Hepatocyte (in vitro differentiated cells): Measurements from ENCODE around the gene VWA5A. TPM values are rescaled to one million over a fixed set of nuclear protein-coding genes. Genes with fewer than 3 reads are reported as not detected.
"Not testable (repeated sequence)": the region's sequence is repeated elsewhere in the genome, so short reads cannot be mapped to it uniquely, and the experiment has no call there.

ENCODE experiments used
- DNase-seq: peaks from one replicate; pipeline ENCODE4 v3.0.0-alpha.2; 2016; ENCODE audit warnings: low spot score
- H2AFZ ChIP-seq: fragments of 200-600 bp; sonication (generic); 2 replicates; pipeline ENCODE4 v1.6.0; 2016; ENCODE audit warnings: antibody characterized with exemption, mild to moderate bottlenecking
- H3K27ac ChIP-seq: fragments of 200-600 bp; sonication (generic); 2 replicates; pipeline ENCODE4 v1.5.1; 2016; ENCODE audit warnings: mild to moderate bottlenecking
- H3K27me3 ChIP-seq: fragments of 200-600 bp; sonication (generic); 2 replicates; pipeline ENCODE4 v1.6.1; 2016
- H3K36me3 ChIP-seq: fragments of 200-600 bp; sonication (generic); replicated peaks from 2 replicates; pipeline ENCODE4 v1.5.1; 2016; ENCODE audit warnings: low read depth; ENCODE audit not compliant: insufficient read depth
- H3K4me1 ChIP-seq: fragments of 200-600 bp; sonication (generic); 2 replicates; pipeline ENCODE4 v1.5.1; 2016; ENCODE audit warnings: mild to moderate bottlenecking, moderate library complexity; ENCODE audit not compliant: insufficient read depth
- H3K4me2 ChIP-seq: fragments of 200-600 bp; sonication (generic); 2 replicates; pipeline ENCODE4 v1.6.0; 2016
- H3K4me3 ChIP-seq: fragments of 200-600 bp; sonication (generic); 2 replicates; pipeline ENCODE4 v1.5.1; 2016; ENCODE audit warnings: mild to moderate bottlenecking
- H3K79me2 ChIP-seq: fragments of 200-600 bp; sonication (generic); 2 replicates; pipeline ENCODE4 v1.6.0; 2017; ENCODE audit warnings: mild to moderate bottlenecking
- H3K9me2 ChIP-seq: fragments of 200-600 bp; sonication (generic); replicated peaks from 2 replicates; pipeline ENCODE4 v1.6.0; 2017; ENCODE audit warnings: mild to moderate bottlenecking; ENCODE audit not compliant: insufficient read depth
- H3K9me3 ChIP-seq: fragments of 200-600 bp; sonication (generic); 2 replicates; pipeline ENCODE4 v1.5.1; 2016; ENCODE audit warnings: low read depth, mild to moderate bottlenecking
- H4K20me1 ChIP-seq: fragments of 200-600 bp; sonication (generic); 2 replicates; pipeline ENCODE4 v1.6.0; 2016; ENCODE audit warnings: mild to moderate bottlenecking; ENCODE audit not compliant: insufficient read depth, poor library complexity, severe bottlenecking
- CTCF ChIP-seq: fragments of 200-600 bp; sonication (generic); IDR thresholded peaks from 2 replicates; pipeline ENCODE4 v1.5.1; 2016; ENCODE audit warnings: antibody characterized with exemption, mild to moderate bottlenecking; ENCODE audit not compliant: poor library complexity
- EZH2 ChIP-seq: fragments of 200-600 bp; sonication (generic); IDR thresholded peaks from 2 replicates; pipeline ENCODE4 v1.6.1; 2016; ENCODE audit warnings: antibody characterized with exemption, mild to moderate bottlenecking, borderline replicate concordance
- EZH2phosphoT487 ChIP-seq: fragments of 200-600 bp; sonication (generic); IDR thresholded peaks from one replicate; pipeline ENCODE4 v1.6.1; 2018; ENCODE audit warnings: antibody characterized with exemption, mild to moderate bottlenecking, low read depth, moderate library complexity; ENCODE audit not compliant: unreplicated experiment, severe bottlenecking
- WGBS: methylation state at CpG from one replicate; pipeline ENCODE4 v1.1.6; 2016; ENCODE audit warnings: low lambda C conversion rate; ENCODE audit errors: missing lambda C conversion rate; 5-methylcytosine and 5-hydroxymethylcytosine counted together
- polyA plus RNA-seq: library from polyadenylated mRNA; unstranded; fragments of >200 nt; fragmentation: Nextera tagmentation; extraction: Ambion mirVana; gene quantifications from 2 replicates; pipeline ENCODE4 v1.2.1, GENCODE V29; 2016
- total RNA-seq: library from RNA; depleted of rRNA; stranded (reverse); fragments of >200 nt; gene quantifications from 2 replicates; pipeline ENCODE4 v1.2.3, GENCODE V29; 2014

The VWA5A gene
- total and polyA plus RNA-seq, 2 experiments from 2014 or later, result 21.6 to 26.3 TPM

GRCh38 chr11:124168796-124169195, 53.5 kb downstream of the VWA5A start:
- DNase-seq, result no peak
- no peak overlapping the region for H2AFZ ChIP-seq
- H3K27me3 ChIP-seq, result no peaks in the 10 kb centered on the region
- TF ChIP-seq EZH2phosphoT487 (no peak), CTCF (no peak), EZH2 (no peak)
- no peaks in the 10 kb centered on the region for H3K36me3 ChIP-seq
- no peak overlapping the region for H3K27ac ChIP-seq
- no peaks in the 10 kb centered on the region for H4K20me1 ChIP-seq
- no peak overlapping the region for H3K4me3 ChIP-seq
- no peak overlapping the region for H3K4me2 ChIP-seq
- no peaks in the 10 kb centered on the region for H3K79me2 ChIP-seq
- H3K4me1 ChIP-seq, result no peaks in the 10 kb centered on the region
- no peaks in the 10 kb centered on the region for H3K9me3 ChIP-seq
- no peaks in the 10 kb centered on the region for H3K9me2 ChIP-seq

GRCh38 chr11:124170315-124170714, 55.1 kb downstream of the VWA5A start:
- H3K9me2 ChIP-seq, H3K4me1 ChIP-seq: not testable (repeated sequence)
- WGBS, result 88% methylated on average over 8 of the region's 12 CpGs

GRCh38 chr11:124170801-124171586, 55.7 kb downstream of the VWA5A start:
- no peak overlapping the region for H2AFZ ChIP-seq
- DNase-seq, result no peak
- H3K4me1 ChIP-seq, result no peaks in the 10 kb centered on the region
- H4K20me1 ChIP-seq, result no peaks in the 10 kb centered on the region
- WGBS, result 93% methylated on average over 18 of the region's 40 CpGs
- no peak overlapping the region for H3K27ac ChIP-seq
- no peak overlapping the region for H3K4me3 ChIP-seq
- H3K79me2 ChIP-seq, result no peaks in the 10 kb centered on the region
- no peak overlapping the region for H3K4me2 ChIP-seq
- TF ChIP-seq EZH2 (no peak), EZH2phosphoT487 (no peak), CTCF (no peak)
- no peaks in the 10 kb centered on the region for H3K27me3 ChIP-seq
- H3K36me3 ChIP-seq, result no peaks in the 10 kb centered on the region
- no peaks in the 10 kb centered on the region for H3K9me3 ChIP-seq
- no peaks in the 10 kb centered on the region for H3K9me2 ChIP-seq

More at GRCh38 chr11:124170315-124170714, 55.1 kb downstream of the VWA5A start:
- not testable (repeated sequence) for H3K36me3 ChIP-seq, H2AFZ ChIP-seq, DNase-seq, H4K20me1 ChIP-seq, H3K27ac ChIP-seq, H3K9me3 ChIP-seq, H3K79me2 ChIP-seq, H3K4me2 ChIP-seq, H3K27me3 ChIP-seq, H3K4me3 ChIP-seq

- Histone ChIP-seq H4K20me1 (no peaks in the 10 kb centered on the region), H3K9me3 (no peaks in the 10 kb centered on the region), H3K36me3 (no peaks in the 10 kb centered on the region), H3K27ac (no peak overlapping the region), H3K79me2 (no peaks in the 10 kb centered on the region), H3K9me2 (no peaks in the 10 kb centered on the region), H3K4me3 (no peak overlapping the region), H3K4me1 (no peaks in the 10 kb centered on the region), H3K27me3 (no peaks in the 10 kb centered on the region), H2AFZ (no peak overlapping the region), H3K4me2 (no peak overlapping the region)
- 77% methylated on average over 6 of the region's 6 CpGs for WGBS
- no peak for DNase-seq
- TF ChIP-seq EZH2phosphoT487 (no peak), CTCF (no peak), EZH2 (no peak)
Measured at GRCh38 chr11:124172101-124172500, 56.9 kb downstream of the VWA5A start.
